ENCODE results near the gene NUP35.

NUP35 gene

GRCh38 chr2:183186766-183187165 is 62.5 kb downstream of the NUP35 start:
- H3K27me3 ChIP-seq (ENCODE audit: control insufficient read depth in 3 of 3, insufficient read depth in 3 of 3, low read depth in 1 of 3, low read length in 3 of 3), result no peaks in the 10 kb centered on the region
- no peak overlapping the region for H2BK5ac ChIP-seq (ENCODE audit: low read length)
- no peak overlapping the region for H3K27ac ChIP-seq (replicated peaks; ENCODE audit: low read length)
- H3K23ac ChIP-seq (ENCODE audit: low read depth, low read length, poor library complexity), result no peak overlapping the region
- DNase-seq (ENCODE audit: low spot score), result no peak
- peaks cover 0 to 5% of the 10 kb centered on the region in 2 donors for H3K4me1 ChIP-seq (ENCODE audit: control insufficient read depth in 2 of 2, insufficient read depth in 1 of 2, low read depth in 1 of 2, low read length in 2 of 2)
- H3K36me3 ChIP-seq (replicated peaks in 1 of 2; ENCODE audit: control insufficient read depth in 2 of 2, insufficient read depth in 2 of 2, low read length in 2 of 2), result peaks cover 12 to 92% of the 10 kb centered on the region in 2 donors
- H2BK15ac ChIP-seq (ENCODE audit: low read length), result no peak overlapping the region
- WGBS, 2 donors (ENCODE audit: extremely low coverage in 2 of 2, insufficient read length in 2 of 2, insufficient replicate concordance in 1 of 2), result no CpG with 5 or more reads among the region's 1 CpG
- no peak overlapping the region for H3K18ac ChIP-seq (ENCODE audit: low read length)
- no peak overlapping the region for H3K4me3 ChIP-seq (ENCODE audit: low read length in 2 of 2)
- H3K4me2 ChIP-seq (ENCODE audit: insufficient read depth, low read length, poor library complexity, severe bottlenecking), result no peak overlapping the region
- H2BK12ac ChIP-seq (ENCODE audit: low read length), result no peak overlapping the region
- H3K9ac ChIP-seq (ENCODE audit: low read depth, low read length, poor library complexity), result no peak overlapping the region
- H2BK120ac ChIP-seq (ENCODE audit: low read depth, low read length), result no peak overlapping the region
- H2AFZ ChIP-seq (ENCODE audit: low read length), result no peak overlapping the region
- no peaks in the 10 kb centered on the region for H3K79me1 ChIP-seq (ENCODE audit: low read depth, low read length)
- no peak overlapping the region for H2AK5ac ChIP-seq (ENCODE audit: low read depth, low read length)
- H4K8ac ChIP-seq (ENCODE audit: low read depth, low read length), result no peak overlapping the region
- H3K9me3 ChIP-seq (replicated peaks in 1 of 2; ENCODE audit: control insufficient read depth in 2 of 2, insufficient read depth in 1 of 2, low read depth in 1 of 2, low read length in 2 of 2), result peaks cover 0 to 30% of the 10 kb centered on the region in 2 donors
- H3K14ac ChIP-seq (ENCODE audit: low read length), result no peak overlapping the region
- H4K91ac ChIP-seq (ENCODE audit: low read depth, low read length, poor library complexity), result no peak overlapping the region
- no peak overlapping the region for H3K4ac ChIP-seq (ENCODE audit: low read length)

- no peak overlapping the region for H3K18ac ChIP-seq (ENCODE audit: low read length)
- H3K27me3 ChIP-seq (ENCODE audit: control insufficient read depth in 3 of 3, insufficient read depth in 3 of 3, low read depth in 1 of 3, low read length in 3 of 3), result no peaks in the 10 kb centered on the region
- no CpG with 5 or more reads among the region's 1 CpG for WGBS, 2 donors (ENCODE audit: extremely low coverage in 2 of 2, insufficient read length in 2 of 2, insufficient replicate concordance in 1 of 2)
Observed at GRCh38 chr2:183192343-183192742, 68.1 kb downstream of the NUP35 start.

GRCh38 chr2:183193904-183194303 is 69.7 kb downstream of the NUP35 start:
- Histone ChIP-seq H3K4me1 (ENCODE audit: control insufficient read depth in 2 of 2, insufficient read depth in 1 of 2, low read depth in 1 of 2, low read length in 2 of 2) (no peaks in the 10 kb centered on the region), H3K4me3 (ENCODE audit: low read length in 2 of 2) (no peak overlapping the region), H2BK12ac (ENCODE audit: low read length) (no peak overlapping the region), H3K36me3 (replicated peaks in 1 of 2; ENCODE audit: control insufficient read depth in 2 of 2, insufficient read depth in 2 of 2, low read length in 2 of 2) (peaks cover 1 to 33% of the 10 kb centered on the region in 2 donors), H2AFZ (ENCODE audit: low read length) (no peak overlapping the region), H3K27me3 (ENCODE audit: control insufficient read depth in 3 of 3, insufficient read depth in 3 of 3, low read depth in 1 of 3, low read length in 3 of 3) (no peaks in the 10 kb centered on the region), H4K8ac (ENCODE audit: low read depth, low read length) (no peak overlapping the region), H4K91ac (ENCODE audit: low read depth, low read length, poor library complexity) (no peak overlapping the region), H3K9me3 (replicated peaks in 1 of 2; ENCODE audit: control insufficient read depth in 2 of 2, insufficient read depth in 1 of 2, low read depth in 1 of 2, low read length in 2 of 2) (no peaks in the 10 kb centered on the region), H2BK120ac (ENCODE audit: low read depth, low read length) (no peak overlapping the region), H3K27ac (replicated peaks; ENCODE audit: low read length) (no peak overlapping the region), H3K79me1 (ENCODE audit: low read depth, low read length) (no peaks in the 10 kb centered on the region), H3K18ac (ENCODE audit: low read length) (no peak overlapping the region), H3K4ac (ENCODE audit: low read length) (no peak overlapping the region), H3K4me2 (ENCODE audit: insufficient read depth, low read length, poor library complexity, severe bottlenecking) (no peak overlapping the region), H2BK15ac (ENCODE audit: low read length) (no peak overlapping the region), H2AK5ac (ENCODE audit: low read depth, low read length) (no peak overlapping the region), H2BK5ac (ENCODE audit: low read length) (no peak overlapping the region), H3K14ac (ENCODE audit: low read length) (no peak overlapping the region), H3K9ac (ENCODE audit: low read depth, low read length, poor library complexity) (no peak overlapping the region), H3K23ac (ENCODE audit: low read depth, low read length, poor library complexity) (no peak overlapping the region)
- DNase-seq (ENCODE audit: low spot score), result no peak
- no CpG with 5 or more reads among the region's 2 CpGs for WGBS, 2 donors (ENCODE audit: extremely low coverage in 2 of 2, insufficient read length in 2 of 2, insufficient replicate concordance in 1 of 2)

More at GRCh38 chr2:183192343-183192742, 68.1 kb downstream of the NUP35 start:
- no peak for DNase-seq (ENCODE audit: low spot score)
- Histone ChIP-seq H4K8ac (ENCODE audit: low read depth, low read length) (no peak overlapping the region), H2BK15ac (ENCODE audit: low read length) (no peak overlapping the region), H3K27ac (replicated peaks; ENCODE audit: low read length) (no peak overlapping the region), H3K23ac (ENCODE audit: low read depth, low read length, poor library complexity) (no peak overlapping the region), H2BK120ac (ENCODE audit: low read depth, low read length) (no peak overlapping the region), H3K4me3 (ENCODE audit: low read length in 2 of 2) (no peak overlapping the region), H2AK5ac (ENCODE audit: low read depth, low read length) (no peak overlapping the region), H3K9me3 (replicated peaks in 1 of 2; ENCODE audit: control insufficient read depth in 2 of 2, insufficient read depth in 1 of 2, low read depth in 1 of 2, low read length in 2 of 2) (no peaks in the 10 kb centered on the region), H3K4me2 (ENCODE audit: insufficient read depth, low read length, poor library complexity, severe bottlenecking) (no peak overlapping the region), H2AFZ (ENCODE audit: low read length) (no peak overlapping the region), H3K4me1 (ENCODE audit: control insufficient read depth in 2 of 2, insufficient read depth in 1 of 2, low read depth in 1 of 2, low read length in 2 of 2) (no peaks in the 10 kb centered on the region), H4K91ac (ENCODE audit: low read depth, low read length, poor library complexity) (no peak overlapping the region), H3K36me3 (replicated peaks in 1 of 2; ENCODE audit: control insufficient read depth in 2 of 2, insufficient read depth in 2 of 2, low read length in 2 of 2) (peaks cover 3 to 47% of the 10 kb centered on the region in 2 donors), H3K14ac (ENCODE audit: low read length) (no peak overlapping the region), H2BK12ac (ENCODE audit: low read length) (no peak overlapping the region), H3K79me1 (ENCODE audit: low read depth, low read length) (no peaks in the 10 kb centered on the region), H2BK5ac (ENCODE audit: low read length) (no peak overlapping the region), H3K4ac (ENCODE audit: low read length) (no peak overlapping the region), H3K9ac (ENCODE audit: low read depth, low read length, poor library complexity) (no peak overlapping the region)

GRCh38 chr2:183195397-183195796 is 71.2 kb downstream of the NUP35 start:
- Histone ChIP-seq H3K79me1 (ENCODE audit: low read depth, low read length) (no peaks in the 10 kb centered on the region), H3K4me1 (ENCODE audit: control insufficient read depth in 2 of 2, insufficient read depth in 1 of 2, low read depth in 1 of 2, low read length in 2 of 2) (no peaks in the 10 kb centered on the region), H4K8ac (ENCODE audit: low read depth, low read length) (no peak overlapping the region), H3K18ac (ENCODE audit: low read length) (no peak overlapping the region), H3K9me3 (replicated peaks in 1 of 2; ENCODE audit: control insufficient read depth in 2 of 2, insufficient read depth in 1 of 2, low read depth in 1 of 2, low read length in 2 of 2) (no peaks in the 10 kb centered on the region), H3K36me3 (replicated peaks in 1 of 2; ENCODE audit: control insufficient read depth in 2 of 2, insufficient read depth in 2 of 2, low read length in 2 of 2) (peaks cover 1 to 23% of the 10 kb centered on the region in 2 donors), H2AK5ac (ENCODE audit: low read depth, low read length) (no peak overlapping the region), H3K27ac (replicated peaks; ENCODE audit: low read length) (no peak overlapping the region), H4K91ac (ENCODE audit: low read depth, low read length, poor library complexity) (no peak overlapping the region), H3K4me2 (ENCODE audit: insufficient read depth, low read length, poor library complexity, severe bottlenecking) (no peak overlapping the region), H3K4ac (ENCODE audit: low read length) (no peak overlapping the region), H3K4me3 (ENCODE audit: low read length in 2 of 2) (no peak overlapping the region), H2BK15ac (ENCODE audit: low read length) (no peak overlapping the region), H2BK12ac (ENCODE audit: low read length) (no peak overlapping the region), H2BK5ac (ENCODE audit: low read length) (no peak overlapping the region), H3K27me3 (ENCODE audit: control insufficient read depth in 3 of 3, insufficient read depth in 3 of 3, low read depth in 1 of 3, low read length in 3 of 3) (no peaks in the 10 kb centered on the region), H2AFZ (ENCODE audit: low read length) (no peak overlapping the region), H2BK120ac (ENCODE audit: low read depth, low read length) (no peak overlapping the region), H3K9ac (ENCODE audit: low read depth, low read length, poor library complexity) (no peak overlapping the region), H3K14ac (ENCODE audit: low read length) (no peak overlapping the region), H3K23ac (ENCODE audit: low read depth, low read length, poor library complexity) (no peak overlapping the region)
- no peak for DNase-seq (ENCODE audit: low spot score)
- WGBS, 2 donors (ENCODE audit: extremely low coverage in 2 of 2, insufficient read length in 2 of 2, insufficient replicate concordance in 1 of 2), result no CpG with 5 or more reads among the region's 1 CpG

Data from neuronal stem cell (in vitro differentiated cells).